Measurements from ENCODE around the gene UBASH3A.
A peak's percentile ranks its signal among the peaks of the same experiment; 100 is the strongest.
"Not testable (repeated sequence)": the region's sequence is repeated elsewhere in the genome, so short reads cannot be mapped to it uniquely, and the experiment has no call there.

UBASH3A gene

GRCh38 chr21:42465008-42465802 is 61.5 kb downstream of the UBASH3A start:
- no peak for TF ChIP-seq CTCF (conservative IDR thresholded peaks at IDR 0.05; ENCODE audit: low read depth, low read length)
- DNase-seq (ENCODE audit: low read depth) = peak; percentile 93
- no peak overlapping the region for H3K4me3 ChIP-seq (ENCODE audit: low read depth, low read length)

GRCh38 chr21:42465803-42466127 is 62.1 kb downstream of the UBASH3A start:
- TF ChIP-seq CTCF (conservative IDR thresholded peaks at IDR 0.05; ENCODE audit: low read depth, low read length) = no peak
- no peak overlapping the region for H3K4me3 ChIP-seq (ENCODE audit: low read depth, low read length)
- no peak for DNase-seq (ENCODE audit: low read depth)

GRCh38 chr21:42466700-42467099 is 63.0 kb downstream of the UBASH3A start:
- DNase-seq (ENCODE audit: low read depth) = no peak
- TF ChIP-seq CTCF (conservative IDR thresholded peaks at IDR 0.05; ENCODE audit: low read depth, low read length) = no peak
- no peak overlapping the region for H3K4me3 ChIP-seq (ENCODE audit: low read depth, low read length)

- TF ChIP-seq CTCF (conservative IDR thresholded peaks at IDR 0.05; ENCODE audit: low read depth, low read length) = peak; percentile 46
- peak; percentile 38 for DNase-seq (ENCODE audit: low read depth)
- H3K4me3 ChIP-seq (ENCODE audit: low read depth, low read length) = no peak overlapping the region
Observed at GRCh38 chr21:42467140-42467983, 63.7 kb downstream of the UBASH3A start.

- no peak overlapping the region for H3K4me3 ChIP-seq (ENCODE audit: low read depth, low read length)
- no peak for TF ChIP-seq CTCF (conservative IDR thresholded peaks at IDR 0.05; ENCODE audit: low read depth, low read length)
- DNase-seq (ENCODE audit: low read depth) = no peak
Observed at GRCh38 chr21:42468491-42469131, 64.9 kb downstream of the UBASH3A start.

- no peak overlapping the region for H3K4me3 ChIP-seq (ENCODE audit: low read depth, low read length)
- TF ChIP-seq CTCF (conservative IDR thresholded peaks at IDR 0.05; ENCODE audit: low read depth, low read length) = no peak
- DNase-seq (ENCODE audit: low read depth) = no peak
Observed at GRCh38 chr21:42469272-42469671, 65.6 kb downstream of the UBASH3A start.

- H3K4me3 ChIP-seq (ENCODE audit: low read depth, low read length); DNase-seq (ENCODE audit: low read depth): not testable (repeated sequence)
Observed at GRCh38 chr21:42469726-42470125, 66.0 kb downstream of the UBASH3A start.

Data from choroid plexus epithelial cell (primary cell).